Ascending aorta (tissue), 2 donors: ENCODE measurements around the gene FAM163A. TPM values are rescaled to one million over a fixed set of nuclear protein-coding genes. Genes with fewer than 3 reads are reported as not detected.
A peak's percentile ranks its signal among the peaks of the same experiment; 100 is the strongest.

Source experiments
- DNase-seq, 2 donors: peaks; one replicate each; pipeline ENCODE4 v3.0.0-alpha.2; 2019; ENCODE audit warnings: low spot score in 2 of 2
- H3K27ac ChIP-seq, 2 donors: fragments of 200-600 bp; sonication (generic); one replicate each; pipeline ENCODE4 v1.5.1; 2016 to 2017; ENCODE audit warnings: mild to moderate bottlenecking in 1 of 2
- H3K27me3 ChIP-seq: fragments of 200-600 bp; sonication (generic); one replicate; pipeline ENCODE4 v1.5.1; 2017
- H3K36me3 ChIP-seq, 2 donors: fragments of 200-600 bp; sonication (generic); one replicate each; pipeline ENCODE4 v1.5.1; 2016
- H3K4me1 ChIP-seq, 2 donors: fragments of 200-600 bp; sonication (generic); one replicate each; pipeline ENCODE4 v1.5.1; 2016 to 2017; ENCODE audit warnings: mild to moderate bottlenecking in 1 of 2
- H3K4me3 ChIP-seq, 2 donors: fragments of 200-600 bp; sonication (generic); one replicate each; pipeline ENCODE4 v1.5.1; 2016 to 2017; ENCODE audit warnings: mild to moderate bottlenecking in 1 of 2
- H3K9me3 ChIP-seq, 2 donors: fragments of 200-600 bp; sonication (generic); one replicate each; pipeline ENCODE4 v1.5.1; 2016
- CTCF ChIP-seq, 3 experiments: fragments of 200-600 bp in 2 of 3; fragments of 450-650 bp in 1 of 3; sonication (generic) in 2 of 3; IDR thresholded peaks; one replicate each; pipeline ENCODE4 v1.5.1; 2016 to 2019; ENCODE audit warnings: antibody characterized with exemption in 3 of 3, mild to moderate bottlenecking in 1 of 3, moderate library complexity in 1 of 3
- intact Hi-C: fragments of 100-400 bp; cut with DNase I; formaldehyde crosslinking; loops from one replicate; pipeline ENCODE4 v1.15.1; 2023
- total RNA-seq: library from RNA; depleted of rRNA; stranded (reverse); fragments of >200 nt; gene quantifications from one replicate; pipeline ENCODE4 v1.1.0, GENCODE V29; 2016

The FAM163A gene
- total RNA-seq, 1 donor from 2014 or later: not detected

- no peak for TF ChIP-seq CTCF (IDR thresholded peaks at IDR 0.05)
- H3K36me3 ChIP-seq: no peaks in the 10 kb centered on the region
- no peak overlapping the region for H3K27ac ChIP-seq
- intact Hi-C loops: no loop called here
- no peaks in the 10 kb centered on the region for H3K9me3 ChIP-seq
- no peak overlapping the region for H3K4me3 ChIP-seq
- no peaks in the 10 kb centered on the region for H3K4me1 ChIP-seq
- no peaks in the 10 kb centered on the region for H3K27me3 ChIP-seq
- DNase-seq: no peak
These were observed 14.8 kb upstream of the FAM163A start for GRCh38 chr1:179728271-179728670.

GRCh38 chr1:179729881-179730280, 13.2 kb upstream of the FAM163A start:
- Histone ChIP-seq H3K27ac (no peak overlapping the region), H3K36me3 (no peaks in the 10 kb centered on the region), H3K4me3 (no peak overlapping the region), H3K27me3 (no peaks in the 10 kb centered on the region), H3K4me1 (no peaks in the 10 kb centered on the region), H3K9me3 (no peaks in the 10 kb centered on the region)
- intact Hi-C loops: no loop called here
- no peak for TF ChIP-seq CTCF (IDR thresholded peaks at IDR 0.05)
- no peak for DNase-seq

GRCh38 chr1:179731643-179732042, 11.4 kb upstream of the FAM163A start:
- Histone ChIP-seq H3K27ac (no peak overlapping the region), H3K9me3 (no peaks in the 10 kb centered on the region), H3K27me3 (no peaks in the 10 kb centered on the region), H3K4me1 (no peaks in the 10 kb centered on the region), H3K36me3 (no peaks in the 10 kb centered on the region), H3K4me3 (no peak overlapping the region)
- no peak for DNase-seq
- TF ChIP-seq CTCF (IDR thresholded peaks at IDR 0.05): no peak
- intact Hi-C loops: no loop called here

GRCh38 chr1:179742291-179742690, 800 bp upstream of the FAM163A start:
- intact Hi-C loops: no loop called here
- H3K36me3 ChIP-seq: no peaks in the 10 kb centered on the region
- H3K27ac ChIP-seq: no peak overlapping the region
- H3K4me3 ChIP-seq: peak overlapping the region in 1 of 2 donors; percentile 58
- peaks cover 7 to 9% of the 10 kb centered on the region in 2 donors for H3K4me1 ChIP-seq
- H3K9me3 ChIP-seq: no peaks in the 10 kb centered on the region
- no peak for DNase-seq
- no peak for TF ChIP-seq CTCF (IDR thresholded peaks at IDR 0.05)
- no peaks in the 10 kb centered on the region for H3K27me3 ChIP-seq

DNA sequence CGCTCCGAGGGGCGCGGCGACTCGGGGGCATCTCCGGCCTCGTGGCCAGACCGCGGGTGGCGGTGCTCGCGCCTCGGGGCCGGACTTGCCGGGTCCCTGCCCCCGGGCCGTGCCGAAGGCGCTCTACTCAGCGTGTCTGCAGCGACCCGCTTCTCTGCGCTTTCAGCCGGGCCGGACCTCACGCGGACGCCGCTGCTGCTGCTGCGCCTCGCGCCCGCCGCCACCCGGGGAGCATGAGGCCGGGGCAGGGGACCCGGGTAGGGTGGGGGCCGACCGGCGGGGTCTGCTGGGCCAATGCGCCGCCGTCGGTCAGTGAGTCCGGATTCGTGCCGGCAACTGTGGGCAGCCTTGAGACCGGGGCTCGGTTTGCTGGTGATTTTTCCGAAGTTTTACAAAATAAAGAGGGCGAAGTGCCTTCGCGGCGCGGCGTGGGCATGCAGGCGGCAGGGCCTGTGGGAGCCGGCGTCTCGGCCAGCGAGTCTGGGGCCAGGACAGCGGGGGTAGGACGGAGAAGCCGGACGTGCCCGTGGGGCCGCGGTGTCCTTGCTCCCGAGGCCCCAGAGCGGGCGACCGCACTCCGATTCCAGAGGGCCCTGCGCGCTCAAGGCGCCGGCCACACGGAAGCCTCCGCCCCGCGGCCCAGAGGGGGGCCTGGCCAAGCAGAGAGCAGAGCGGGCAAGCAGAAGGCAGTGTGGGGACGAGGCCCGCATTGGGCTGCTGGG, 749 bp downstream of the FAM163A start:
- H3K4me3 ChIP-seq: peak overlapping the region; percentile 36 to 58
- intact Hi-C loops: no loop called here
- H3K9me3 ChIP-seq: no peaks in the 10 kb centered on the region
- H3K4me1 ChIP-seq: peaks cover 7 to 9% of the 10 kb centered on the region in 2 donors
- H3K36me3 ChIP-seq: no peaks in the 10 kb centered on the region
- no peak for TF ChIP-seq CTCF (IDR thresholded peaks at IDR 0.05)
- H3K27me3 ChIP-seq: no peaks in the 10 kb centered on the region
- no peak overlapping the region for H3K27ac ChIP-seq
- DNase-seq: no peak
